HepG2 (cell line): ENCODE measurements around the gene ATAD3C. TPM values are rescaled to one million over a fixed set of nuclear protein-coding genes. Genes with fewer than 3 reads are reported as not detected.

Source experiments
- AHR ChIP-seq: IDR thresholded peaks from 2 replicates; pipeline ENCODE4 v1.6.1; 2018; ENCODE audit warnings: missing genetic modification reagents, missing compliant biosample characterization
- CENPX ChIP-seq: sonication (generic); formaldehyde crosslinking; IDR thresholded peaks from 2 replicates; pipeline ENCODE4 v1.9.0; 2021; ENCODE audit warnings: mild to moderate bottlenecking, missing genetic modification reagents, moderate library complexity
- ERF ChIP-seq: IDR thresholded peaks from 2 replicates; pipeline ENCODE4 v1.6.1; 2018; ENCODE audit warnings: missing biosample characterization, missing genetic modification reagents
- GFI1 ChIP-seq: sonication (generic); formaldehyde crosslinking; IDR thresholded peaks from 2 replicates; pipeline ENCODE4 v1.5.0; 2020; ENCODE audit warnings: missing genetic modification reagents, mild to moderate bottlenecking, borderline replicate concordance
- HINFP ChIP-seq: sonication (generic); formaldehyde crosslinking; IDR thresholded peaks from 2 replicates; pipeline ENCODE4 v1.4.0; 2020; ENCODE audit warnings: low read depth, mild to moderate bottlenecking, missing genetic modification reagents
- KLF11 ChIP-seq: IDR thresholded peaks from 2 replicates; pipeline ENCODE4 v1.6.1; 2016; ENCODE audit warnings: missing compliant biosample characterization
- NAIF1 ChIP-seq: sonication (generic); formaldehyde crosslinking; IDR thresholded peaks from 2 replicates; pipeline ENCODE4 v1.5.0; 2020; ENCODE audit warnings: mild to moderate bottlenecking, missing genetic modification reagents, borderline replicate concordance
- NFE2L2 ChIP-seq: fragments of 150-350 bp; IDR thresholded peaks from 2 replicates; pipeline ENCODE4 v1.6.1; 2014; ENCODE audit warnings: low read length
- PHF8 ChIP-seq: sonication (generic); formaldehyde crosslinking; IDR thresholded peaks from 2 replicates; pipeline ENCODE4 v1.5.0; 2020; ENCODE audit warnings: missing genetic modification reagents
- PRPF4 ChIP-seq: fragments of 200-400 bp; formaldehyde crosslinking; IDR thresholded peaks from 2 replicates; pipeline ENCODE4 v1.6.1; 2016; ENCODE audit warnings: low read length, low read depth; ENCODE audit not compliant: poor library complexity, severe bottlenecking
- RBM39 ChIP-seq: fragments of 200-400 bp; formaldehyde crosslinking; IDR thresholded peaks from one replicate; pipeline ENCODE4 v1.6.1; 2018; ENCODE audit warnings: antibody characterized with exemption, mild to moderate bottlenecking, low read depth, low read length; ENCODE audit not compliant: poor library complexity, severe bottlenecking
- TCF12 ChIP-seq, 2 experiments: fragments of 450-650 bp in 1 of 2; sonication (generic) in 1 of 2; formaldehyde crosslinking in 1 of 2; IDR thresholded peaks; 2 replicates each; pipeline versions ENCODE4 v1.6.1 to v1.8.0; 2017 to 2022; ENCODE audit warnings: antibody characterized with exemption in 1 of 2, mild to moderate bottlenecking in 1 of 2, missing genetic modification reagents in 1 of 2, moderate library complexity in 1 of 2
- TEAD2 ChIP-seq: sonication (generic); formaldehyde crosslinking; IDR thresholded peaks from 2 replicates; pipeline ENCODE4 v1.9.0; 2021; ENCODE audit warnings: missing genetic modification reagents
- ZBTB43 ChIP-seq: sonication (generic); formaldehyde crosslinking; conservative IDR thresholded peaks from 2 replicates; pipeline ENCODE4 v1.4.0; 2020; ENCODE audit warnings: missing genetic modification reagents
- ZNF432 ChIP-seq: sonication (generic); formaldehyde crosslinking; IDR thresholded peaks from 2 replicates; pipeline ENCODE4 v1.5.0; 2020; ENCODE audit warnings: missing genetic modification reagents, mild to moderate bottlenecking, borderline replicate concordance
- ZNF543 ChIP-seq: sonication (generic); formaldehyde crosslinking; IDR thresholded peaks from 2 replicates; pipeline ENCODE4 v1.4.0; 2020; ENCODE audit warnings: mild to moderate bottlenecking, missing genetic modification reagents
- ZNF556 ChIP-seq: sonication (generic); formaldehyde crosslinking; IDR thresholded peaks from 2 replicates; pipeline ENCODE4 v1.4.0; 2020; ENCODE audit warnings: mild to moderate bottlenecking, missing genetic modification reagents, borderline replicate concordance
- ZNF652 ChIP-seq: IDR thresholded peaks from 2 replicates; pipeline ENCODE4 v1.6.1; 2016; ENCODE audit warnings: low read depth, borderline replicate concordance
- ZNF746 ChIP-seq: sonication (generic); formaldehyde crosslinking; IDR thresholded peaks from 2 replicates; pipeline ENCODE4 v1.8.0; 2022; ENCODE audit warnings: mild to moderate bottlenecking, missing genetic modification reagents
- ZNF747 ChIP-seq: sonication (generic); formaldehyde crosslinking; IDR thresholded peaks from 2 replicates; pipeline ENCODE4 v1.8.1; 2023; ENCODE audit warnings: missing genetic modification reagents, mild to moderate bottlenecking, borderline replicate concordance
- ZNF75D ChIP-seq: sonication (generic); formaldehyde crosslinking; IDR thresholded peaks from 2 replicates; pipeline ENCODE4 v1.8.1; 2023; ENCODE audit warnings: missing genetic modification reagents, mild to moderate bottlenecking, borderline replicate concordance
- ZNF777 ChIP-seq: sonication (generic); formaldehyde crosslinking; IDR thresholded peaks from 2 replicates; pipeline ENCODE4 v1.4.0; 2020; ENCODE audit warnings: missing genetic modification reagents
- polyA plus RNA-seq, 8 experiments: library from polyadenylated mRNA; depleted of rRNA in 3 of 8; stranded (reverse) in 7 of 8; unstranded in 1 of 8; fragments of >200 nt; fragmentation: Illumina TruSeq in 4 of 8; extraction: Trizol in 4 of 8; gene quantifications; 2 replicates each; pipeline versions ENCODE4 v1.2.1 to v1.2.3, GENCODE V29; 2011 to 2016; ENCODE audit warnings: low read depth in 4 of 8, missing spikeins in 1 of 8, mixed read lengths in 1 of 8; ENCODE audit not compliant: insufficient read depth in 1 of 8
- total RNA-seq, 5 experiments: library from RNA; depleted of rRNA; stranded (reverse); fragments of >200 nt; fragmentation: Illumina TruSeq; extraction: Trizol; gene quantifications; 2 replicates each; pipeline ENCODE4 v1.2.3, GENCODE V29; 2016; ENCODE audit warnings: low read depth in 1 of 5
- TF ChIP-seq, protein P1 (sequence below): sonication (generic); formaldehyde crosslinking; IDR thresholded peaks from 2 replicates; pipeline ENCODE4 v1.5.0; 2020; ENCODE audit warnings: mild to moderate bottlenecking, missing genetic modification reagents
- TF ChIP-seq, protein P2 (sequence below): sonication (generic); formaldehyde crosslinking; IDR thresholded peaks from 2 replicates; pipeline ENCODE4 v1.4.0; 2020; ENCODE audit warnings: missing genetic modification reagents

ATAD3C gene
- total and polyA plus RNA-seq, 2 of the 13 experiments (the other 11 are each of a cell fraction or from before 2014, with no cell fraction given): 2.4 to 3.2 TPM

GRCh38 chr1:1400576-1401456 lies 48.7 kb upstream of the ATAD3C start (continued):
- TF ChIP-seq ZBTB43 (peak; percentile 88), ZNF543 (CRISPR knock-in tag) (peak; percentile 97), ZNF747 (CRISPR knock-in tag) (peak; percentile 84; the same call in 1 of the 2 replicates), ERF (peak; percentile 98), ZNF777 (CRISPR knock-in tag) (no peak), KLF11 (CRISPR knock-in tag) (no peak), ZNF556 (peak; percentile 92), PRPF4 (no peak), ZNF746 (CRISPR knock-in tag) (peak; percentile 76; the same call in 1 of the 2 replicates), NAIF1 (no peak), TEAD2 (CRISPR knock-in tag) (no peak), NFE2L2 (no peak), PHF8 (CRISPR knock-in tag) (peak; percentile 57), RBM39 (peak; percentile 25), AHR (CRISPR knock-in tag) (0 out of 2 replicates have a peak, but pooled peaks have one; percentile 63), HINFP (CRISPR knock-in tag) (peak; percentile 88), CENPX (no peak), TCF12 (IDR thresholded peaks at IDR 0.05) (no peak), TCF12 (CRISPR knock-in tag; IDR thresholded peaks at IDR 0.05) (peak; percentile 98), GFI1 (CRISPR knock-in tag) (no peak; the same call in 1 of the 2 replicates), ZNF652 (peak; percentile 55; the same call in 1 of the 2 replicates), ZNF75D (CRISPR knock-in tag) (no peak), ZNF432 (CRISPR knock-in tag) (no peak)
- TF ChIP-seq, protein P1, sequence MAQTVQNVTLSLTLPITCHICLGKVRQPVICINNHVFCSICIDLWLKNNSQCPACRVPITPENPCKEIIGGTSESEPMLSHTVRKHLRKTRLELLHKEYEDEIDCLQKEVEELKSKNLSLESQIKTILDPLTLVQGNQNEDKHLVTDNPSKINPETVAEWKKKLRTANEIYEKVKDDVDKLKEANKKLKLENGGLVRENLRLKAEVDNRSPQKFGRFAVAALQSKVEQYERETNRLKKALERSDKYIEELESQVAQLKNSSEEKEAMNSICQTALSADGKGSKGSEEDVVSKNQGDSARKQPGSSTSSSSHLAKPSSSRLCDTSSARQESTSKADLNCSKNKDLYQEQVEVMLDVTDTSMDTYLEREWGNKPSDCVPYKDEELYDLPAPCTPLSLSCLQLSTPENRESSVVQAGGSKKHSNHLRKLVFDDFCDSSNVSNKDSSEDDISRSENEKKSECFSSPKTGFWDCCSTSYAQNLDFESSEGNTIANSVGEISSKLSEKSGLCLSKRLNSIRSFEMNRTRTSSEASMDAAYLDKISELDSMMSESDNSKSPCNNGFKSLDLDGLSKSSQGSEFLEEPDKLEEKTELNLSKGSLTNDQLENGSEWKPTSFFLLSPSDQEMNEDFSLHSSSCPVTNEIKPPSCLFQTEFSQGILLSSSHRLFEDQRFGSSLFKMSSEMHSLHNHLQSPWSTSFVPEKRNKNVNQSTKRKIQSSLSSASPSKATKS (CRISPR knock-in tag): no peak
- TF ChIP-seq, protein P2, sequence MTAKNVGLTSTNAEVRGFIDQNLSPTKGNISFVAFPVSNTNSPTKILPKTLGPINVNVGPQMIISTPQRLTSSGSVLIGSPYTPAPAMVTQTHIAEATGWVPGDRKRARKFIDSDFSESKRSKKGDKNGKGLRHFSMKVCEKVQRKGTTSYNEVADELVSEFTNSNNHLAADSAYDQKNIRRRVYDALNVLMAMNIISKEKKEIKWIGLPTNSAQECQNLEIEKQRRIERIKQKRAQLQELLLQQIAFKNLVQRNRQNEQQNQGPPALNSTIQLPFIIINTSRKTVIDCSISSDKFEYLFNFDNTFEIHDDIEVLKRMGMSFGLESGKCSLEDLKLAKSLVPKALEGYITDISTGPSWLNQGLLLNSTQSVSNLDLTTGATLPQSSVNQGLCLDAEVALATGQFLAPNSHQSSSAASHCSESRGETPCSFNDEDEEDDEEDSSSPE (CRISPR knock-in tag): peak; percentile 58; the same call in 1 of the 2 replicates
